ENCODE results near the gene MGAM2.

DNA sequence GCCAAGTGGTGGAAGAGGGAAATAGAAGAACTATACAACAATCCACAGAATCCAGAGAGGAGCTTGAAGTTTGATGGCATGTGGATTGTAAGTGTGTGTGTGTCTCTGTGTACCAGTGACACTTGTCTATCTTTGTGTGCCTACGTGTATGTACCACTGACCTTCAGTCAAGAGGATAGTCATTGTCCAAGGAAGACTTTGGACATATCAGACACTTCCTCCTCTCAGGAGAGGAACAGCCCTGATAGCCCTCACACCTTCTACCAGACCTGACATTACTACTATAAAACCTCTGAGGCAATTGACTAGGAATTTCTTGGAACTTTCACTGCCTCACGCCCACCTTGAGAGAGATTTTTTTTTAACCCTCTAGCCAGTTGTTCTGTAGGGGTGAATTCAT, 19.6 kb upstream of the MGAM2 start:
- TF ChIP-seq, protein P1, sequence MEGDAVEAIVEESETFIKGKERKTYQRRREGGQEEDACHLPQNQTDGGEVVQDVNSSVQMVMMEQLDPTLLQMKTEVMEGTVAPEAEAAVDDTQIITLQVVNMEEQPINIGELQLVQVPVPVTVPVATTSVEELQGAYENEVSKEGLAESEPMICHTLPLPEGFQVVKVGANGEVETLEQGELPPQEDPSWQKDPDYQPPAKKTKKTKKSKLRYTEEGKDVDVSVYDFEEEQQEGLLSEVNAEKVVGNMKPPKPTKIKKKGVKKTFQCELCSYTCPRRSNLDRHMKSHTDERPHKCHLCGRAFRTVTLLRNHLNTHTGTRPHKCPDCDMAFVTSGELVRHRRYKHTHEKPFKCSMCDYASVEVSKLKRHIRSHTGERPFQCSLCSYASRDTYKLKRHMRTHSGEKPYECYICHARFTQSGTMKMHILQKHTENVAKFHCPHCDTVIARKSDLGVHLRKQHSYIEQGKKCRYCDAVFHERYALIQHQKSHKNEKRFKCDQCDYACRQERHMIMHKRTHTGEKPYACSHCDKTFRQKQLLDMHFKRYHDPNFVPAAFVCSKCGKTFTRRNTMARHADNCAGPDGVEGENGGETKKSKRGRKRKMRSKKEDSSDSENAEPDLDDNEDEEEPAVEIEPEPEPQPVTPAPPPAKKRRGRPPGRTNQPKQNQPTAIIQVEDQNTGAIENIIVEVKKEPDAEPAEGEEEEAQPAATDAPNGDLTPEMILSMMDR (IDR thresholded peaks at IDR 0.05) = no peak
- TF ChIP-seq POLR2A (IDR thresholded peaks at IDR 0.05) (no peak), EP300 (IDR thresholded peaks at IDR 0.05) (no peak)

Measured in ovary (tissue), 3 donors.